GM06990 (cell line): ENCODE measurements around the gene COQ8B.

Source experiments
- DNase-seq: peaks from one replicate; pipeline ENCODE4 v3.0.0-alpha.2; 2011; ENCODE audit not compliant: insufficient read length; ENCODE audit errors: extremely low read depth
- H3K27me3 ChIP-seq: replicated peaks from 2 replicates; pipeline ENCODE4 v1.6.0; 2011; ENCODE audit warnings: low read length; ENCODE audit not compliant: control insufficient read depth, insufficient read depth
- H3K36me3 ChIP-seq: 2 replicates; pipeline ENCODE4 v1.5.1; 2011; ENCODE audit warnings: low read length; ENCODE audit not compliant: control insufficient read depth, insufficient read depth
- H3K4me3 ChIP-seq: replicated peaks from 2 replicates; pipeline ENCODE4 v1.5.1; 2011; ENCODE audit warnings: low read depth, mild to moderate bottlenecking, control low read depth, low read length
- TF ChIP-seq, protein P1 (sequence below): IDR thresholded peaks from 2 replicates; pipeline ENCODE4 v1.5.1; 2011; ENCODE audit warnings: low read length, control low read depth, mild to moderate bottlenecking, inconsistent platforms; ENCODE audit not compliant: insufficient read depth, poor library complexity, severe bottlenecking

COQ8B gene

DNA sequence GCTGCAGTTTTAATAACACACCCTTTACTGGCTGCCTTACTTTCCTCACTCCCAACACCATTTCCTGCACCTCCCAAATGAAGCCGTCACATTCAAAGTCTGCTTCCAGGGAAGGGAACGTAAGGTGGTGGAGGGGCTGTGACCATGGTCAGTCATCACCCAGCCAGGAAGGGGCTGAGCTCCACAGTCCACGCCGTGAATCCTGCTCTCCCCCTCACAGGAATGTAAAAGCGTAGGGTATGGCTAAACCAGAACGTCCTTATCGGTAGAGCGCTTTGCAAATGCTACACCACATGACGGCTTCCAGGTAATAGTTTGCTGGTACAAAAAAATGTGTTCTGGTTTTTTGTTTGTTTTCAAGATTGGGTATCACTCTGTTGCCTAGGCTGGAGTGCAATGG is 33.2 kb downstream of the COQ8B start:
- Histone ChIP-seq H3K27me3 (no peaks in the 10 kb centered on the region), H3K36me3 (no peaks in the 10 kb centered on the region; the same call in 1 of the 2 replicates), H3K4me3 (no peak overlapping the region)
- no peak for DNase-seq
- TF ChIP-seq, protein P1, sequence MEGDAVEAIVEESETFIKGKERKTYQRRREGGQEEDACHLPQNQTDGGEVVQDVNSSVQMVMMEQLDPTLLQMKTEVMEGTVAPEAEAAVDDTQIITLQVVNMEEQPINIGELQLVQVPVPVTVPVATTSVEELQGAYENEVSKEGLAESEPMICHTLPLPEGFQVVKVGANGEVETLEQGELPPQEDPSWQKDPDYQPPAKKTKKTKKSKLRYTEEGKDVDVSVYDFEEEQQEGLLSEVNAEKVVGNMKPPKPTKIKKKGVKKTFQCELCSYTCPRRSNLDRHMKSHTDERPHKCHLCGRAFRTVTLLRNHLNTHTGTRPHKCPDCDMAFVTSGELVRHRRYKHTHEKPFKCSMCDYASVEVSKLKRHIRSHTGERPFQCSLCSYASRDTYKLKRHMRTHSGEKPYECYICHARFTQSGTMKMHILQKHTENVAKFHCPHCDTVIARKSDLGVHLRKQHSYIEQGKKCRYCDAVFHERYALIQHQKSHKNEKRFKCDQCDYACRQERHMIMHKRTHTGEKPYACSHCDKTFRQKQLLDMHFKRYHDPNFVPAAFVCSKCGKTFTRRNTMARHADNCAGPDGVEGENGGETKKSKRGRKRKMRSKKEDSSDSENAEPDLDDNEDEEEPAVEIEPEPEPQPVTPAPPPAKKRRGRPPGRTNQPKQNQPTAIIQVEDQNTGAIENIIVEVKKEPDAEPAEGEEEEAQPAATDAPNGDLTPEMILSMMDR: no peak

DNA sequence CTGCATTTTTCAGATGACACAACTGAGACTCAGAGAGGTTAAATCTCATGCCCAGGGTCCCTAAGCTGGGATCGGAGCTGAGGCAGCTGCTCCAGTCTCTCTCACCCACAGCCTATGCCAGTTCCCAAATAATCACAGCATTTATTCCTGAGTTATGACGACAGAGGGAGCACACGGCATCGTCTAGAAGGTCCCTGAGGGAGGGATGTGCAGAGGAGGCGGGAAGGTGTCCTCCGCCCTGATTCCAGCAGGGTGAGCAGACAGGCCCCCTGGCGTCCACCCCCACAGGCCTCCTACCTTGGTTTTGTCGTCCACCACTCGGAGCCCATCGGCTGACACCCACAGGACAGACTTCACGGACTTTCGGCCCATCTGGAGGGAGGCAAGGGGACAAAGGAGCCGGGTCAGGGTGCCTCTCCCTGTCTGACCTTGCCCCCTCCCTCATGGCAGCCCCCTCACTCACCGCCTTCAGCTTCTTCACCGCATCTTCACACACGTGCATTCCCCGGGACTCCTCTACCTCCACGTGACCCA is 34.2 kb downstream of the COQ8B start:
- TF ChIP-seq, protein P1: no peak
- H3K36me3 ChIP-seq: no peaks in the 10 kb centered on the region; the same call in 1 of the 2 replicates
- no peaks in the 10 kb centered on the region for H3K27me3 ChIP-seq
- no peak overlapping the region for H3K4me3 ChIP-seq
- DNase-seq: no peak

DNA sequence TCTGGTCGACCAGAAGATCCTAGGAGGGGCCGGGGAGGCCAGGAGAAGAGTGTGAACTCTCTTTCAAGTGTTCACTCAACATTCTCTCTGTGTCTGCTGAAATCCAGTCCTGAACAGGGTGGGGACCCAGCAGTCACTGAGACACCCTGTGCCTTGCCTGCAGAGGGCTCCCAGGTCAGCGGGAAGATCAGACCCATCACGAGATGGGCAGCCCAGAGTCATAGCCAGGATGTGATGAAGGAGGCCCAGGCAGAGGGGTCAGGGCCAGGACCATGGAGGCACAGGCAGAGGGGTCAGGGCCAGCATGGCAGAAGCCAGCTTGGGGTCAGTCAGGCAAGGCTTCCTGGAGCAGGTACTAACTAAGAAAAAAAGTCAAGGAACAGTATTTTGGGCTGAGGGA is 35.6 kb downstream of the COQ8B start:
- Histone ChIP-seq H3K36me3 (no peaks in the 10 kb centered on the region; the same call in none of the 2 replicates), H3K4me3 (no peak overlapping the region), H3K27me3 (no peaks in the 10 kb centered on the region)
- DNase-seq: no peak
- TF ChIP-seq, protein P1: no peak

DNA sequence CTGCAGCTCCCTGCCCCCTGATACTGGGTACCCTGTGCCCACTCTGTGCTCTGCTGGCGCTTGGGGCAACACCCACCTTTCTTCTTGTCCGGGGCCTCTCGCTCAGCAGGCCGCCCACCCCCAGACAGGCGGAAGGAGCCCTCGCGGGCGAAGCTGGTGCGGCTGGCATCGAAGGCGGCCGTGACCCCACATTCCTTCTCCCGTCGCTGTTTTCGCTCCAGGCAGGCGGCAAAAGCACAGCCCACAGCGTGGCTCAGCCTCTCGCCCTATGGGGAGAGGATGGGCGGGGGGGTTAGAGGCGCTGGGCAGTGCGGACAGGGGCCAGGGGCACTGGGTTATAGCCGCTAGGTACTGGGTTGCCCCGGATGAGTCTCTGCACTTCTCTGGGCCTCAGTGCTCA is 39.5 kb downstream of the COQ8B start:
- TF ChIP-seq, protein P1: no peak
- no peaks in the 10 kb centered on the region; the same call in 1 of the 2 replicates for H3K36me3 ChIP-seq
- DNase-seq: no peak

DNA sequence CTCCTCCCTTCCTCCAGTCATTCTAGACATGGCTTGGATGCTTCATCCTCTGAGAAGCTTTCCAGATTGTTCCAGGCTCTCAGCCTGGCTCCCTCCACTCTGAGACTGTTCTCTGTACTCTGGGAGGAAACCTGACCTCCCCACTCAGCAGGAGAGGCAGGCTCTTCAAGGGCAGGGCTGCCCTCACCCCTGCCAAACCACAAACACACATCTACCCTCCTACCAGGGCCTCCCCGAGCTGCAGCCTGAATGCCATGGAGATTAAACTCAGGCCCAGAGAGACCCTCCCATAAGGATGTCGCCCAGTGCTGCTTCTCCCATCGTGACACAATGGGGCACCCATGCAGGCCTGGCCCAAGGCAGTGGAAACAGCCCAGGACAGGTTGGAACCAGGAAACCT is 42.4 kb downstream of the COQ8B start:
- DNase-seq: no peak
- TF ChIP-seq, protein P1: no peak
- Histone ChIP-seq H3K27me3 (no peaks in the 10 kb centered on the region), H3K4me3 (no peak overlapping the region), H3K36me3 (no peaks in the 10 kb centered on the region; the same call in 1 of the 2 replicates)

More for the DNA sequence above, 39.5 kb downstream of the COQ8B start:
- no peak overlapping the region for H3K4me3 ChIP-seq
- H3K27me3 ChIP-seq: no peaks in the 10 kb centered on the region

DNA sequence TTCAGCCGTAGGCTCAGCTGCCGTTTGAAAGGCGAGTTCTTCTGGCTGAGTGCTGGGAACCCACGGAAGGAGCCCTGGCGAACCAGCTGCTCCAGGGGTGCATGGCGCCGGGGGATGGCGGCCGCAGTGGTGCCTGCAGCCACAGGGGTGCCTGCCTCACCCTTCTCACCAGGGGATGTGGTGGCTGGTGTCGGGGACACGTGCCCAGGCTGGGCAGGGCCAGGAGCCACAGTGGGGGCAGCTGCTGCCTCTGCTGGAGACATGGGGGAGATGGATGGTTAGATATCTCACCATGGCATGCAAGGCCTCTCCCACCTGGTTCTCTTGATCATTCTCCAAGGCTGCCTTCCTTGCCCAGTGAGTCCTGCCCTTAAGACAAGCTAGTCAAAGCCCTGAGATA is 43.3 kb downstream of the COQ8B start:
- Histone ChIP-seq H3K4me3 (no peak overlapping the region), H3K27me3 (no peaks in the 10 kb centered on the region), H3K36me3 (no peaks in the 10 kb centered on the region; the same call in 1 of the 2 replicates)
- no peak for DNase-seq
- TF ChIP-seq, protein P1: no peak
